Measurements from ENCODE around the gene GPHN. TPM values are rescaled to one million over a fixed set of nuclear protein-coding genes. Genes with fewer than 3 reads are reported as not detected.
"Not testable (repeated sequence)": the region's sequence is repeated elsewhere in the genome, so short reads cannot be mapped to it uniquely, and the experiment has no call there.

The GPHN gene
- total and polyA plus RNA-seq, 2 of the 8 experiments (the other 6 are each of a cell fraction or from before 2014, with no cell fraction given), result 6.0 to 16.0 TPM

GRCh38 chr14:66715313-66715712, 207.4 kb downstream of the GPHN start:
- H3K27me3 ChIP-seq (replicated peaks in 1 of 4; ENCODE audit: control insufficient read depth in 3 of 4, extremely low read depth in 1 of 4, insufficient read depth in 3 of 4, low read length in 3 of 4); H3K23me2 ChIP-seq (ENCODE audit: low read depth, low read length); H2BK15ac ChIP-seq (ENCODE audit: low read length); H3K4me2 ChIP-seq (ENCODE audit: insufficient read depth in 1 of 2, low read depth in 2 of 2, low read length in 2 of 2); H3K18ac ChIP-seq (ENCODE audit: extremely low read depth, low read length); H2AFZ ChIP-seq (ENCODE audit: low read length); H3K36me3 ChIP-seq (ENCODE audit: control insufficient read depth in 2 of 4, insufficient read depth in 4 of 4, low read length in 3 of 4); H3K14ac ChIP-seq (ENCODE audit: insufficient read length); H4K91ac ChIP-seq (replicated peaks; ENCODE audit: insufficient read length, low read length); H4K8ac ChIP-seq (ENCODE audit: extremely low read depth, insufficient read depth, low read length); H3K27ac ChIP-seq (ENCODE audit: low read depth, low read length); H3K23ac ChIP-seq (ENCODE audit: insufficient read length); H3K79me1 ChIP-seq (ENCODE audit: low read depth, low read length); H2AK5ac ChIP-seq (ENCODE audit: low read depth, low read length); H3K4ac ChIP-seq (replicated peaks; ENCODE audit: insufficient read length, low read depth, low read length); FAIRE-seq; H2BK5ac ChIP-seq (ENCODE audit: low read depth, low read length); H2BK12ac ChIP-seq (ENCODE audit: low read depth, low read length); H3K56ac ChIP-seq (replicated peaks; ENCODE audit: insufficient read length, low read depth, low read length); H2BK120ac ChIP-seq (replicated peaks; ENCODE audit: low read depth, low read length); H3K9ac ChIP-seq (replicated peaks in 1 of 4; ENCODE audit: extremely low read depth in 1 of 4, low read depth in 3 of 4, low read length in 3 of 4); H3K9me3 ChIP-seq (ENCODE audit: insufficient read depth in 2 of 2, low read depth in 1 of 2, low read length in 1 of 2); H3K4me3 ChIP-seq (ENCODE audit: extremely low read depth in 1 of 4, insufficient read depth in 2 of 4, low read depth in 3 of 4, low read length in 4 of 4); H4K20me1 ChIP-seq (replicated peaks in 1 of 2; ENCODE audit: control insufficient read depth in 1 of 2, insufficient read depth in 2 of 2, low read length in 2 of 2); H3K79me2 ChIP-seq (ENCODE audit: control insufficient read depth in 1 of 2, insufficient read depth in 2 of 2, low read length in 2 of 2); H2BK20ac ChIP-seq (ENCODE audit: low read length); DNase-seq (ENCODE audit: low read depth in 1 of 2, low spot score in 2 of 2); POLR2A ChIA-PET (ENCODE audit: partially characterized antibody); H4K5ac ChIP-seq (ENCODE audit: insufficient read length, low read depth, low read length); H3K4me1 ChIP-seq (replicated peaks in 1 of 4; ENCODE audit: control insufficient read depth in 3 of 4, insufficient read depth in 4 of 4, low read length in 3 of 4): not testable (repeated sequence)
- CTCF ChIA-PET (ENCODE audit: partially characterized antibody), result interaction anchor here (1.2 kb wide), 1 partner anchor 54 kb away, joined by 3 read pairs; no protein-coding TSS in a partner anchor
- 80% methylated on average over 2 of the region's 2 CpGs; no CpG with 5 or more reads in 1 of the 2 experiments for WGBS, 2 experiments (ENCODE audit: extremely low coverage in 1 of 2, insufficient coverage in 1 of 2, insufficient read length in 1 of 2, insufficient replicate concordance in 2 of 2, low coverage in 1 of 2, low lambda C conversion rate in 2 of 2, missing lambda C conversion rate in 1 of 2)

Data from H1 (cell line).